ENCODE measurements around the gene KLRB1. TPM values are rescaled to one million over a fixed set of nuclear protein-coding genes. Genes with fewer than 3 reads are reported as not detected.
A peak's percentile ranks its signal among the peaks of the same experiment; 100 is the strongest.
"Not testable (repeated sequence)": the region's sequence is repeated elsewhere in the genome, so short reads cannot be mapped to it uniquely, and the experiment has no call there.

Gene KLRB1
- total RNA-seq, 2 donors from 2014 or later = 6.8 to 11.6 TPM

DNA sequence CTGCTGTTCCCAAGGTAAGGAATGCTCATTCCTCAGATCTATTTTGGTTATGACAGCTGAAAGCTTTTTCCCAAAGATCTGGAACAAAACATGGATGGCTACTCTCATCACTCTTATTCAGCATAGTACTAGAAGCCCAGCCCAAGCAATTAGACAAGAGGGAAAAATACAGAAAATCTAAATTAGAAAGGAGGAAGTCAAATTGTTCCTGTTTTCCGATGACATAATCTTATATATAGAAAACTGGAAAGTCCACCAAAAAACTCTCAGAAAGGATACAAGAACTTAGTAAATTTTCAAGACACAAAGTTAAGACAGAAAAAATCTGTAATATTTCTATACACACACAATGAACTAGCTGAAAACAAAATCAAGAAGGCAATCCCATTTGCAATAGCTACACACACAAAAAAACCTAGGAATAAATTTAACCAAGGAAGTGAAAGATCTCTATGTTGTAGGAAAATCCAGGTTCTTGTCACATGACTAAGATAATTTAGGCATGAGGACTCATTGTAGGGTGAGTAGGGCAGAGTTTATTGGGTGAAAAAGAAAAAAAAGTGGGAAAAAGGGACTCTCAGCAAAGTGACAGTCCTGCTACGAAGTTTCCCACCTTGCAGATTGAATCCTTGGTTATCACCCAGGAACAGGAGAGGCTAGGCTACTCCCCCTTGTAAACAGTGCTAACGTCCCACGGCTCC lies 28.6 kb upstream of the KLRB1 start:
- Mint-ChIP-seq H3K4me1 (peaks cover 39% of the 10 kb centered on the region), H3K4me3 (no peak overlapping the region), H3K9me3 (peaks cover 5% of the 10 kb centered on the region), H3K27me3 (no peaks in the 10 kb centered on the region), H3K27ac (peak overlapping the region; percentile 10), H3K36me3 (ENCODE audit: low read depth) (no peaks in the 10 kb centered on the region)
- ATAC-seq (replicated peaks) = no peak

DNA sequence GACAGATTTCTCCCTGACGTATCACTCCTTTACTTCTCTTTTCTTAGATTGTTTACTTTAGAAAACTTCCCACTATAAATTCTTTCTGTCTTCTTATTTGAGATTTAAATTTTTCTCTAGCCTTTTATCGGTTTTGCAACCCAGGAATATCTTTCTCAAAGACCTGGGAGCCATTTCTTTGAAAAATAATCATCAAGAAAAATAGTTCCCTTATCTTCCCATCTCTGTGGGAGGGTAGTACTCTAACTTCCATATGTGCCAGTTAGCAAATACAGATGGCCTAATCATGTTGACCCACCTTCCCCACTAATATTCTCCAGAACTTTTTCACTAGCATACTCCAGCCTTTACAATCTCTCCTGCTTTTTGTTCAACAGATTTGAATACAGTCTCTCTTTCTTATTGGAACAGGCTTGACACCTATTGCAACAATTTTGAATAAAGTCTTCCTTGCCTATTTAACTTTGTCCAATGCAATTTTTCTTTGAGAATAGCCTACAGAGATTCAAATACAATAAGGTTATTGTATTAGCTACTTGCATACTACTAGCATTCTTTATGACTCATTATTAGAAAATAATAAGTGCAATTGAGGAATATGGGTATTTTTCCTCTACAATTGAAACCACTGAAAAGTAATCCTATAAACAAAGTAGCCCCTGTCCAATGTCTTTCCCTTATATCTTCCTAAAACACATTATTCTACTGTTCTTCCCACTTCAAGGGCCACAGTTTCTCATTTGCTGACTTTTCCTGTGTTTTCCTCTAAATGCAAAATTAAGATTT lies 27.4 kb upstream of the KLRB1 start:
- H3K27me3 Mint-ChIP-seq = no peaks in the 10 kb centered on the region
- no peaks in the 10 kb centered on the region for H3K9me3 Mint-ChIP-seq
- peaks cover 34% of the 10 kb centered on the region for H3K4me1 Mint-ChIP-seq
- H3K4me3 Mint-ChIP-seq = peak overlapping the region; percentile 16
- H3K36me3 Mint-ChIP-seq (ENCODE audit: low read depth) = no peaks in the 10 kb centered on the region
- ATAC-seq (replicated peaks) = no peak
- peak overlapping the region; percentile 12 for H3K27ac Mint-ChIP-seq

DNA sequence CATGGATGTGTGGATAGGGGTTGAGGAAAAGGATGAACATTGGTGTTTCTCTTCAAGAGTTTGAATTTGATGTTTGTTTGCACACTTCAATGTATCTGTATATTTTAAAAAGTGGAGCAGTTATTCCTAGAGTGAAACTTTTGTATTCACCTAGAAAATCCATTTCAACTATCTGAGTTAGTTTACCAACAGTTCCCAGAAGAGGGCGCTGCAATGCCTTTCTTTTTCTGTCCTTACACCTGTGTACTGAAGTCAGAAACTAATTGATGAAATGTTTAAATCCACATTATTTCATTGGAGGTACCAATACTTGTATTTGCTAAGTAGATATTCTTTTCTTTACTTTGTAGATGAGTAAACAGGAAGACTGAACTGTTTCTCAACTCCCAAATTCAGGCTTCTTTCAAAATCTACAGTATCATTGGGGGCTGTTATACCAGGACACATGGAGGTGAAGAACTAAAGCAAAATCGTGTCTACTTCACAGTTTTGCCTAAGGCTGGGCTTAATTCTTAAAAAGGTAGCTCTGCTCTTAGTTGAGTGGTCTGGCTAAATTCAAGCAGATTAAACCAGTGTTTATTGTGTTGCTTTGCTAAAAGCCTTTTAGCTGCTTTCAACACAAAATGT lies 26.6 kb upstream of the KLRB1 start:
- Mint-ChIP-seq H3K9me3 (no peaks in the 10 kb centered on the region), H3K27me3 (no peaks in the 10 kb centered on the region), H3K4me3 (peak overlapping the region; percentile 23), H3K36me3 (ENCODE audit: low read depth) (no peaks in the 10 kb centered on the region), H3K4me1 (peaks cover 34% of the 10 kb centered on the region), H3K27ac (peak overlapping the region; percentile 11)
- ATAC-seq (replicated peaks) = peak; percentile 81

DNA sequence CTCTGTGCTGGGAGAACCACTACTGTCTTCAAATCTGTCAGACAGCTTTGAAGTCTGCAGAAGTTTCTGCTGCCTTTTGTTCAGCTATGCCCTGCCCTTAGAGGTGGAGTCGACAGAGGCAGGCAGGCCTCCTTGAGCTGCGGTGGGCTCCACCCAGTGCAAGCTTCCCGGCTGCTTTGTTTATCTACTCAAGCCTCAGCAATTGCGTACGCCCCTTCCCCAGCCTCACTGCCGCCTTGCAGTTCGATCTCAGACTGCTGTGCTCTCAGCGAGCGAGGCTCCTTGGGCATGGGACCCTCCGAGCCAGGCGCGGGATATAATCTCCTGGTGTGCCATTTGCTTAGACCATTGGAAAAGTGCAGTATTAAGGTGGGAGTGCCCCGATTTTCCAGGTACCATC lies 25.1 kb upstream of the KLRB1 start:
- Mint-ChIP-seq H3K4me1 (peaks cover 29% of the 10 kb centered on the region), H3K4me3 (no peak overlapping the region), H3K27ac (no peak overlapping the region), H3K36me3 (ENCODE audit: low read depth) (no peaks in the 10 kb centered on the region), H3K27me3 (no peaks in the 10 kb centered on the region), H3K9me3 (no peaks in the 10 kb centered on the region)
- no peak for ATAC-seq (replicated peaks)

DNA sequence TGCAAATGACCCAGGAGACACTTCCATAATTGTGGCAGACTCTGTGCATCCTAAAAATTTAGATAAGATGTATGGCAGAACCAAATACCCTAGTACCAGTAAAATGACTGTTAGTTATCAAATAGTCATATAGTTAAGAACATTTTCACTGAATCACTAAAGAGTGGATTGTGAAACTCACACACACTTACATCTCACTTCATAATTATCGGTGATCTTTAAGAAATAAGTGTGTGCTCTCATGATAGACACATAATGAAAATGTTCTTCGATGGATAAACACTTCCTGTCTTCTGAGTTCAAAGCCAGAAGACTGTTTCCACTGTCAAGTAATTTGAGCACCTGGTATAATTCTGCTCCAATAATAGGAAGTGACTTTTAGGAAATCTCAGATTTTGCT lies 19.1 kb upstream of the KLRB1 start:
- no peaks in the 10 kb centered on the region for H3K36me3 Mint-ChIP-seq (ENCODE audit: low read depth)
- H3K9me3 Mint-ChIP-seq = no peaks in the 10 kb centered on the region
- no peak overlapping the region for H3K27ac Mint-ChIP-seq
- H3K27me3 Mint-ChIP-seq = no peaks in the 10 kb centered on the region
- peaks cover 7% of the 10 kb centered on the region for H3K4me1 Mint-ChIP-seq
- H3K4me3 Mint-ChIP-seq = no peak overlapping the region
- peak; percentile 91 for ATAC-seq (replicated peaks)

DNA sequence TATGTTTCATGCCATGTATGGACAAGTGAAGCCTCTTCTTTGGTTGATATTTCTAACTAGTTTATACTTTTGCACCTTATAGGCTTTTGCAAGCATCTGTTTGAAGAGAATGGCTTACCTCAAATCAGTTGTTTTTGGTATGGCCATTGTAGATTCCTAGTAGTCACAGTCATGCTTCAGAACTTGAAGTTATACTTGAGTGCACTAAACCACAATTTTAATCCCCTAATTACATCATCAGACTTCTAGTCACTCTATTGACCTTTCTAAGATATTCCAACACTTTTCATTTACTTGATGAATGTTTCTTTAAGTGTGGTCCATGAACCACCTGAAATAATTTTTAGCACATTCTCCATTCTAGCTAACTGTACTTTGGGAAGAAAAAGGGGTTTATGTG lies 18.6 kb upstream of the KLRB1 start:
- ATAC-seq (replicated peaks) = peak; percentile 80
- no peaks in the 10 kb centered on the region for H3K36me3 Mint-ChIP-seq (ENCODE audit: low read depth)
- H3K27ac Mint-ChIP-seq = no peak overlapping the region
- H3K9me3 Mint-ChIP-seq = no peaks in the 10 kb centered on the region
- no peak overlapping the region for H3K4me3 Mint-ChIP-seq
- no peaks in the 10 kb centered on the region for H3K27me3 Mint-ChIP-seq
- peaks cover 7% of the 10 kb centered on the region for H3K4me1 Mint-ChIP-seq

DNA sequence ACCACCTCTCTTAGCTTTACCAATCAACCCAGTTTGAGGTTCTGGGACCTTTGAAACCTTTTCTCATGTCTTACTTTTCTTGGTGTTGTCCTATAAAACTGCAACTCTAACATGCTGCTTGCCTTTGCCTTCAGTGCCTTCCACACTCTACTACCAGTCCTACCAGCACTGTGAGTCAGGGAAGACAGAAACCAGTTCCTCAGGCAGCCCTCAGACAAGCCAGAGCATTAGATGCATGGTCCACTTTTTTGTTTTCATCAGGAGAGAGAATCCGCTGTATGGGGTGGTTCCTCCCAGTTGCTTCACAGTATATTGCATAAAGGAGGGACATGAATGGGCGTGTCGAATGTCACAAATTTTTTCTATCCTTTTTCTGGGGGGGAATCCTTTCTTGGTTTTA lies 17.3 kb upstream of the KLRB1 start:
- no peak overlapping the region for H3K4me3 Mint-ChIP-seq
- no peaks in the 10 kb centered on the region for H3K36me3 Mint-ChIP-seq (ENCODE audit: low read depth)
- no peaks in the 10 kb centered on the region for H3K27me3 Mint-ChIP-seq
- H3K27ac Mint-ChIP-seq = no peak overlapping the region
- H3K4me1 Mint-ChIP-seq = peaks cover 7% of the 10 kb centered on the region
- H3K9me3 Mint-ChIP-seq = no peaks in the 10 kb centered on the region
- no peak for ATAC-seq (replicated peaks)

DNA sequence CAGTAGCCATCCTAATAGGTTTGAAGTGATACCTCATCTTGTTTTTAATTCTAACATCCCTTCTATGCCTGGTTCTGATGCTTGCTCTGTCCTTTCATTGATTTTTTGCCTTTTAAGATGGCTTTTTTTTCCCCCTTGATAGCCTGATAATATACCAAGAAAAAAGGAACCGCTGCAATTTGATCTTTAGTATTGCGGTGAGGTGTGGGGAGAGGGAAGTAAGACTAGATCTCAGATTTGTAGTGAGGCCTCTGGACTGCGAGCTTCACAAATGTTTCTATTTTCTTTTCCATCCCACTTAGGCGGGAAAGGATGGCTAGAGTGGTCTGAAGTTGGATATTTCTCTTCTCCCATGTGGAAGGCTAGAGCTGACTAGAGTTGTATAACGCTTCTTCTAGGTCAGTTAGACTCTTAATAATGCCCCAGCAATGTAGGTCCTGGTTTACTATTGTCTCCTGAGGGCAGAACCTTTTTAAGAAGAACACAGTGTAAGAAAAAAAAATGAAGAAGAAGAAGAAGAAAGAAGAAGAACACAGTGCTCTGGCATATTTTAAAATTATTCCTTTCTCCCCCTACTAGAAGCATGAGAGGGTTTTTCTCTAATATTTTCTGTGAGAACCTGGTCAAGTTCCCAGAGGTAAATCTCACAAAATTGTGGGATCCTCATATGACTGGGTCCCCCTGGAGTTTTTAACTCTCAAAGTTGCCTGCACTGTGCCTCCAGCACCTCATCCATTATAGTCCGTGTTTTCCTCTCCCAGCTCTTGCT lies 11.9 kb upstream of the KLRB1 start:
- H3K4me1 Mint-ChIP-seq = peaks cover 39% of the 10 kb centered on the region
- H3K27me3 Mint-ChIP-seq = no peaks in the 10 kb centered on the region
- H3K9me3 Mint-ChIP-seq = no peaks in the 10 kb centered on the region
- no peaks in the 10 kb centered on the region for H3K36me3 Mint-ChIP-seq (ENCODE audit: low read depth)
- H3K4me3 Mint-ChIP-seq = peak overlapping the region; percentile 74
- H3K27ac Mint-ChIP-seq = peak overlapping the region; percentile 88
- no peak for ATAC-seq (replicated peaks)

DNA sequence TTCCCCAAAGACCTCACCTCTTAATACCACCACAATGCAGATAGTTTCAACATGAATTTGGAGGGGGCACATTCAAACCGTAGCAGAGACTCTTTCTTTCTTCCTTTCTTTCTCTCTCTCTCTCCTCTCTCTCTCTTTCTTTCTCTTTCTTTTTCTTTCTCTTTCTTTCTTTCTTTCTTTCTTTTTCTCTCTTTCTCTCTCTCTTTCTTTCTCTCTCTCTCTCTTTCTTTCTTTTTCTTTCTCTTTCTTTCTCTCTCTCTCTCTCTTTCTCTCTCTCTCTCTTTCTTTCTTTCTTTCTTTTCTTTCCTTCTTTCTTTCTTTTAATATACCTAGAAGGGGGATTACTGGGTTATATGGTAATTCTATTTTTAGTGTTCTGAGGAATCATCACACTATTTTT lies 11.2 kb upstream of the KLRB1 start:
- not testable (repeated sequence) for H3K9me3 Mint-ChIP-seq; H3K27me3 Mint-ChIP-seq; H3K36me3 Mint-ChIP-seq (ENCODE audit: low read depth); ATAC-seq (replicated peaks)
- H3K27ac Mint-ChIP-seq = peak overlapping the region; percentile 88
- H3K4me3 Mint-ChIP-seq = peak overlapping the region; percentile 74
- H3K4me1 Mint-ChIP-seq = peaks cover 39% of the 10 kb centered on the region

DNA sequence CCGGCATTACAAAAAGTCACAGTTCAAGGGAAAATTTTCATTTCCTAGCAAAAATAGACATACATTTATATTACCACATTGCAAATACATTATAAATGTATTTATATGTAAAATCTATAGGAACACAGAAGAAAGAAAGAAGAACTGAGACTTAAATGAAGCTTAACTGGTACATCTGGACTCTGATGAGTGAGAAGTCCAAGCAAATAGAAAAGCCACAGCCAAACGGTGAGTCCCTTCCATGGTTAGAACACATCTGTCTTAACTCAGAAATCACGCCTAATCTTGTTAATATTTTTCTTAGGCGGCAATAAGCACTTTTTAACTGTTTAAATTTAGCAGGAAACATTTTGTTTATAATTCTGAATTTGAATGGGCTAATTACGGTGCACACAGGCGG lies 9.4 kb upstream of the KLRB1 start:
- Mint-ChIP-seq H3K27ac (peak overlapping the region; percentile 88), H3K36me3 (ENCODE audit: low read depth) (no peaks in the 10 kb centered on the region), H3K4me1 (peaks cover 47% of the 10 kb centered on the region), H3K27me3 (no peaks in the 10 kb centered on the region), H3K9me3 (no peaks in the 10 kb centered on the region), H3K4me3 (peak overlapping the region; percentile 23)
- no peak for ATAC-seq (replicated peaks)

DNA sequence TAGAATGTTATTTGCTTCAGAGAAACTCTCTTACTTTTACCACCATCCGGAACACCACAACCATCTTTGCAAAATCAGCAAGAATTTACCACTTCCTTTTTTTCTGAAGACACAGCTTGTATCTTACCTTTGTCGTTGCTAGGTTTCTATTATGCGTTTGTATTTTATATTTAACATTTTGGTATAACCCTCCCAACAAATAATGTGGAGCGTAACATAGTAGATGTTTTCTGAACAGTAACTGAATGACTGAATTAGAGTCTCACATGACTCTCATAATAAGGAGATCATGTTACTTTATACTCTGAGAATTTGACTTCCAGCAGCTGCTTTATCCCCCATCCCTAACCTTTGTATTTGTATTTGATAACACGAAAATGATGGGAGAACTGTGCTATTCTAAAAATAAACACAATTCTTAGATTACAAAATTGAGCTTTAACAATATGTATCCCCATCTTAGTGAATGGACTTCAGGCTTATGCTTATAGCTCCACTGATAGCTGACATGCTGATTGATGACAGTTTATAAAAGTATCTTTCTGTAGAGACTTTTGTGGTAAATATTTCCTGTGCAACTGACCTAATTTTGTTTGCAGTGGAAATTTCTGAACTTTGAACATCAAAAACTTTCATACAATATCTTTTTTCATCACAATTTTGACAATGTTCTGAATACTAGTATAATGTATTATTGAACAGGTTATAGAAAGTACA lies 7.9 kb upstream of the KLRB1 start:
- Mint-ChIP-seq H3K27me3 (no peaks in the 10 kb centered on the region), H3K4me3 (peak overlapping the region; percentile 71), H3K36me3 (ENCODE audit: low read depth) (no peaks in the 10 kb centered on the region), H3K27ac (peak overlapping the region; percentile 80), H3K4me1 (peaks cover 55% of the 10 kb centered on the region), H3K9me3 (peaks cover 5% of the 10 kb centered on the region)
- peak; percentile 70 for ATAC-seq (replicated peaks)

DNA sequence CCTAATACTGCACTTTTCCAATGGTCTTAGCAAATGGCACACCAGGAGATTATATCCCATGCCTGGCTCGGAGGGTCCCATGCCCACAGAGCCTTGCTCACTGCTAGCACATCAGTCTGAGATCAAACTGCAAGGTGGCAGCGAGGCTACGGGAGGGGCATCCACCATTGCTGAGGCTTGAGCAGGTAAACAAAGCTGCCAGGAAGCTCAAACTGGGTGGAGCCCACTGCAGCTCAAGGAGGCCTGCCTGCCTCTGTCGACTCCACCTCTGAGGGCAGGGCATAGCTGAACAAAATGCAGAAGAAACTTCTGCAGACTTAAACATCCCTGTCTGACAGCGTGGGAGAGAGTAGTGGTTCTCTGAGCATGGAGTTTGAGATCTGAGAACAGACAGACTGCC lies 2.9 kb upstream of the KLRB1 start:
- H3K9me3 Mint-ChIP-seq, H3K4me3 Mint-ChIP-seq: not testable (repeated sequence)
- H3K4me1 Mint-ChIP-seq = peaks cover 39% of the 10 kb centered on the region

DNA sequence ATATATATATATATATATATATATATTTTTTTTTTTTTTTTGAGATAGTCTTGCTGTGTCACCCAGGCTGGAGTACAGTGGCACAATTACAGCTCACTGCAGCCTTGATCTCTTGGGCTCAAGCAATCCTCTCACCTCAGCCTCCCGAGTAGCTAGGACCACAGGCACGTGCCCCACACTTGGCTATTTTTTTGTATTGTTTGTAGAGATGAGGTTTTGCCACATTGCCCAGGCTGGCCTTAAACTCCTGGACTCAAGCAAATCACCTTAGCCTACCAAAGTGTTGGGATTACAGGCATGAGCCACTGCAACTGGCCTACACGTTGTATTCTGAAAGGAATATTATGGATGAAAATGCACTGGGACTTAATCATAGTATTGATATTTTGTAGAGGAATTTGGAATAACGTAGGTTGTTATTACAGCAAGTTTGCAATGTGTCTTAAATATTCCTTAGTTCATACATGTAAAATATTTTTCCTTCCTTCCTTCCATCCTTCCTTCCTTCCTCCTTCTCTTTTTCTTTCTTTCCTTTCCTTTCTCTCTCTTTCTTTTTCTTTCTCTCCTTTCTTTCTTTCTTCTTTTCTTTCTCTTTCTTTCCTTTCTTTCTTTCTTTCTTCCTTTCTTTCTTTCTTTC lies 862 bp downstream of the KLRB1 start:
- ATAC-seq (replicated peaks) = no peak
- peak overlapping the region; percentile 83 for H3K4me3 Mint-ChIP-seq

More for the DNA sequence above, 2.9 kb upstream of the KLRB1 start:
- ATAC-seq (replicated peaks); H3K27me3 Mint-ChIP-seq; H3K27ac Mint-ChIP-seq; H3K36me3 Mint-ChIP-seq (ENCODE audit: low read depth): not testable (repeated sequence)

More for the DNA sequence above, 862 bp downstream of the KLRB1 start:
- H3K4me1 Mint-ChIP-seq = peaks cover 33% of the 10 kb centered on the region
- no peaks in the 10 kb centered on the region for H3K36me3 Mint-ChIP-seq (ENCODE audit: low read depth)
- peak overlapping the region; percentile 90 for H3K27ac Mint-ChIP-seq
- peaks cover 5% of the 10 kb centered on the region for H3K9me3 Mint-ChIP-seq
- H3K27me3 Mint-ChIP-seq = no peaks in the 10 kb centered on the region

All from activated T-helper 17 cell treated with anti-CD3 and anti-CD28 coated beads, Interleukin-2, amount 50 U/mL, for 72 hours (primary cell).